NCI-H1092 treated with DMSO at 0.1 percent for 48 hours (cell line): ENCODE results near the gene ANK2.
A peak's percentile ranks its signal among the peaks of the same experiment; 100 is the strongest.

Experiments
- DNase-seq: peaks from one replicate; lab custom pipeline; 2025; lab: John Stamatoyannopoulos, UW

Gene ANK2

GRCh38 chr4:113094802-113095201 lies 45.3 kb downstream of the ANK2 start:
- DNase-seq: peak; percentile 9

GRCh38 chr4:113101669-113102068 lies 52.2 kb downstream of the ANK2 start:
- DNase-seq: no peak

DNA sequence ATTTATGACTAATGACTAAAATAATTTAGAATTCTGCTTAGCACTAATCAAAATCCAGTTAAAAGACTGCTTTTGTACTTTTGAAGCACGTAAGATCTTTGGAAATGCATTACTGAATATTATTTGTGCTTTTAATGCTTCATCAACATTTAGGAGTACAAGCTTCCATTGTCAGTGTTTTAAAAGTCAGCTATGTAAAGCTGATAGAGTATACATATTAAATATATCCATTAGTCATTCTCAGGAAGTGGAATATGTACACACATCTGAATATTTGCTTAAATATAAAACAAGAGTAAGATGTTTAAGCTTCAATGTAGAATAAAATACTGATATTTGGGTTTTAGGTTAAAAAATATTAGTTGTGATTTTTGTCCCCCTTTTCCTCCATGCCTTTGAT lies 54.1 kb downstream of the ANK2 start:
- DNase-seq: no peak

DNA sequence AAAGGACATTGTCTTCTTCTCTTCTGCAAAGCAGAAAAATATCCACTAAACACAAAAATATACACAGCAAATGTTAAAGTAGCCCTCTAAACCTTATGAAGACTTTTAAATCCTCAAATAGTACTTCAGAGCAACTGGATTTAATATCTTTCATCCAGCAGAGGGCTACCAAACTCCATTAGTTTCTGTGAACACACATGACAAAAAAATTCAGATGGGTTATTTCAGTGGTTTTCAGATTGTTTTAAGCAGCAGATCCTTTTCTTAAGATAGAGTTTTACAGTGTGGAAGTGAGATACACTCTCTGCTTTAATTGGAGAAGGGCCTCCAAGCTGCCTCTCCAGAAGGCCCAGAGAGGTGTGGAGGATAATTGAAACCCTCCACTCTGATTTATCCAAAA lies 56.7 kb downstream of the ANK2 start:
- peak; percentile 13 for DNase-seq

- DNase-seq: no peak
Observed at GRCh38 chr4:113109106-113109718, 59.8 kb downstream of the ANK2 start.

GRCh38 chr4:113112338-113112978 lies 63.0 kb downstream of the ANK2 start:
- no peak for DNase-seq

- no peak for DNase-seq
Observed at GRCh38 chr4:113113151-113113550, 63.7 kb downstream of the ANK2 start.

DNA sequence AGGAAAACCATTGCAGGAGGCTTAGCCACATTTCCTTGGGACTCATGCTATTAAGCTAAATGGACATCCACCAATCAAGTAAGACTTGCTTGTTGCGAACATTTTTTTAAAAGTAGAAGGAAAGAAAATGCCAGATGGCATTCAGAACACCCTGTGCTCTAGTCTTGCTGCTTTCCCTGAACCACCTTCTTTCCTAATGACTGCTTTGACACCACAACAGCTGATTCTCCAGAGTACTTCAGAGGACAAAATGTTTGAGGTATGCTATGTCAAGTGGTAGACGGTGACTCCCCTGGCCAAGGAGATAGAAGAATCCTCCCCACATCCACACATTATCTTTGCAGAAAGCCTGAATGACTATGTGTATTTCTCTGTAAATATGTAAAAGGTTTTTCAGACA lies 65.4 kb downstream of the ANK2 start:
- DNase-seq: no peak

GRCh38 chr4:113116414-113117357 lies 67.2 kb downstream of the ANK2 start:
- peak; percentile 20 for DNase-seq

DNA sequence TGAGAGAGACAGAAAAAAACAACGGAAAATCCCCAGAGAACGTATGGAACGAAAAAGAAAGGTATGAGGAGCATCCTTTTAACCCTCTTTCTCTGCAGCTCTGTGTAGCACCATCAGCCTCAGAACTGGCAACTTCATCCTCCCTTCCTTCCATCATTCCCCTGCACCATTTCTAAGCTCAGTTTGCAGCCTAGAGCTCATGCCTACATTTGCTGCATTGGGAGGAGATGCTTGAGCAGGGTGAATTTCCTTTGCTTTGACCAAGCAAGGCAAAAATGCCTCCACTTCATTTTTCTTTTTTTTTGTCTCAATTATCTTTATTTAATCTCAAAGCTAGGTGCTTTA lies 67.9 kb downstream of the ANK2 start:
- no peak for DNase-seq

DNA sequence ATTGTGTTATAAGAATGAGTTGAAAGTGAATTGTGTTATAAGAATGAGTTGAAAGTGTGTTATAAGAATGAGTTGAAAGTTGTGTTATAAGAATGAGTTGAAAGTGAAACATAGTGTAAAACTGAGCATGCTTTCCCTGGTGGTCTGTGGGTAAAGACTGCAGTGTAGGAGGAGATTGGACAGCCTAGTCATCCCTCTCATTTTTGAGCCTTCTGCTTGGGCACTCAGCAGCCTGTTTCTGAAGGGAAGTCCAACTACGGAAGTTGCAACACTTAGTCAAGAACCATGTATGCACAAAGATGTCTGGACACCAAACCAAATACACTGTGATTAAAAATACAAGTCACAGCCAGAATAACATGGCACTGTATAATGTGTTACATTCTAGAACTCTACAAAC lies 72.6 kb downstream of the ANK2 start:
- no peak for DNase-seq

DNA sequence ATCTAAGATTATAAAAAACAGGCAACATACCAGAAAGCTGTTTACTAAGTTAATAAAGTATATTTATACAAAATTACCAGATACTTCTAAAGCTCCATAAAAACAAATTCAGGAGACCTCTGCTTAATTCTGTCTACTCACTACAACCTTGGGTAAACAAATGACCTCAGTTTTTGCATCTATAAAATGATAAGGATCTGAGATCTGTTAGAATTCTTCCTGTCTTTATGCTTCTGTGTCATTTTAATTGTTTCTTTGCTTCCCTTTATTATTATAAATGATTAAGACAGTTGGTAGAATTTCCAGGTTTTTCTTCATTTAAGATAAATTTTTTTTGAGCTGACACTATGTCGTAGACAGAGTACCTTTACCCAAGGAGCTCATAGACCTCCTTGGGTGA lies 76.0 kb downstream of the ANK2 start:
- DNase-seq: no peak

GRCh38 chr4:113131136-113131535 lies 81.7 kb downstream of the ANK2 start:
- DNase-seq: no peak

DNA sequence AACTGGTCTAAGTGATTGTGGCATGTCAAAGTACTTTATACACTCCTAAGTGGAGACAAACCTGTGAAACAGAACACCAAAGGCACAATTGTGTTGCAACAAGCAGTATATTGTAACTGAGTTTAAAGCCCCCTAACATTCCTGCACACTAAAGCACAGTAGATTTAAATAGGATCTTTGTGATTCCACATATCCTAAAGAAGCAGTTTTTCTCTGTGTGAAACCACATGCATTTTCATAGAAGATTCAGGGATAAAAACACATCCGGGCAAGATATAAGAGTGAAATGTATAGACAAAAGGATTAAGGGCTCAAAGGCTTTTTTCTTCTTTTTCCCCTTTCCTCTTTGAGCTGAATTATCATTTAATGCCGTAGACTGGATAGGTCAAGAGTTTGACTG lies 82.2 kb downstream of the ANK2 start:
- no peak for DNase-seq

DNA sequence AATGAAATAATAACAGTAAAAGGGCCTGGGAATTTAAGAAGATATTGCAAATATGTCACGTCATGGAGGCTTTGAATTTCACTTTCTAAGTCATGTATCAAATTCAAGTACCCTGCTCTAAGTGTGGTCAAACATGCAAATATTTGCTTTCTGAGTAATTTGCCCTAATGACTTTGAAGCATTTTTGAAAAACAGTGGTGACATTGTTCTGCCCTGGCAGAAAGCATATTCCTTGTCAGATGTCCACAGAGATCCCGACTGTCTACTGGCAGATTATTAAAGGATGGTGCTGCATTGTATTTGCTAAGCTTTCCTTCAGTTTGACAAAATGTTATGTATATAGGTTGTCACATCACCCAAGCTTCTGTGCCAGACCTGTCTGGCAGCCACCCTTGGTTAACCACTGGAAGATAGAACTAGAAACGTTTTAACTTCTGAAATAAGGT lies 92.5 kb downstream of the ANK2 start:
- DNase-seq: peak; percentile 82

DNA sequence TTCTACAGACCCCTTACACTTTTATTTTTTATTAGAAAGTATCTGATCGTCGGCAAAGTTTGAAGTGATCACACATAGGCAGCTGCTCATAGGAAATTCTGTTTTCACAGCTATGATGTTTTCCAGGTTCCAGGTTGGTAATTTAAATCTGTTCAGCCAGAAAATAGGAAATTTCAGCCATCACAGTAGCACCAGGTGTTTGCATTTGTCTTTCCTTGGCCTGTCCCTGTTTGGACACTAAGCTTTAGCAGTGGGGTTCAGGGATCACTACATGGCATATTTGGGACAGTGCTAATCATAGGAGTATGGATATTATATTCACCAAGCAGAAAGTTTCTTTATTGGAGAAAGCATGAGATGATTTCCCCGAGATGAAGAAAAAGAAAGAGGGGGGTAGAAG lies 92.9 kb downstream of the ANK2 start:
- DNase-seq: no peak

DNA sequence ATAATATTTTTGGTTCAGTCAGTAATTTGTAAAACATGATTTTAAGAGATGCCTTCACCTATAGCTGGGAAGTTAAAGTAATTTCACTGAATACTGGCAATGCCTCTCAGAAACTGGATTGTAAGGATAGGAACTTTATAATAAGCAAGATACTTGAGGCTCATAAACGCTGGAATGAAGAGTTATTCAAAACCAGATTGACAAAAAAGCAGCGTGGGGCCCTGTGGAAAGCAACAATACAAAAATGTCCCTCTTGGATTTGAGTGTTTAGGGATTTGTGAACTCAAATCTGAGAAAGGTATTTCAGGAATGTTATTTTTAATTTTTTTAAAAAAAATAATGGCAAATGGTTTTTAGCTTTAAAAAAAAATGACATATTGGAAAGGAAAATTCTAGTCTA lies 94.6 kb downstream of the ANK2 start:
- no peak for DNase-seq

DNA sequence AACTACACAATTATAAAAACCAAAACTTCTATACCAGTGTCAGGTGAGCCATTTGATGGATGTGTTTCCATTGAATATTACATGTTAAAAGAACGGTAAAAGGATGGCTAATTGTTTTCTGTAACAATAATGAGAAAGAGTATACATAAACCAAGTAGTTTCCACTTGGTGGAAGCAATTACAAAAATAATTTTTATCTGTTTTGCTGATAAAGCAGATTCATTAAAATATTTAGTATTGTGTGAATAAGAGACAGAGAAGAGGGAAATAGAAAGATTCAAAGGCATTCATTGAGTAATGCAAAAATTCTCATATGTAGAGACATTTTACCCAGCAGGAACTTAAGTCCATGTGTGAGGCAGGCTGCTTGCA lies 95.7 kb downstream of the ANK2 start:
- DNase-seq: no peak

GRCh38 chr4:113145519-113146291 lies 96.3 kb downstream of the ANK2 start:
- no peak for DNase-seq

DNA sequence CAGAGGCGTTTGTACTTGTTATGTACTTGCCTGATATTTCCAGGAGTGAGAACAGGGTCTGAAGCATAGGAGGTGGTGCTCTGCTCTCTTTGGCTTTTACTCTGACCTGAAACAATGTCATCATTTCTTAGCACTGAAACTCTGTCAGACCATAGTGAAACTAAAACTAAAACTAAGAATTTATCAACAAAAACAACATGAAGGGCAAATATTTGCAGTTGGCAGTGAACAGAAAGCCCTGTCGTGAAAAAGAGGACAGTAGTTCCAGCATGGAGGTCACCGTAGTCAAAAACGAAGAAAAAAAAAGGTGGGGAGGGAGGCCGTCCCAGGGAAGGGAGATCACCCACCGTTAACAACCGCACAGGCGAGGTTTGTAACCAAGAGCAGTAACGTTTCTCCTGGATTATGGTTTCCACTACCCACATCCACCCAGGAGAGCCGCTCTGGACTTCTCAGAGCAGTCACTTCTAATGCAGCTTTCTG lies 97.5 kb downstream of the ANK2 start:
- DNase-seq: no peak

GRCh38 chr4:113147498-113148111 lies 98.2 kb downstream of the ANK2 start:
- no peak for DNase-seq

DNA sequence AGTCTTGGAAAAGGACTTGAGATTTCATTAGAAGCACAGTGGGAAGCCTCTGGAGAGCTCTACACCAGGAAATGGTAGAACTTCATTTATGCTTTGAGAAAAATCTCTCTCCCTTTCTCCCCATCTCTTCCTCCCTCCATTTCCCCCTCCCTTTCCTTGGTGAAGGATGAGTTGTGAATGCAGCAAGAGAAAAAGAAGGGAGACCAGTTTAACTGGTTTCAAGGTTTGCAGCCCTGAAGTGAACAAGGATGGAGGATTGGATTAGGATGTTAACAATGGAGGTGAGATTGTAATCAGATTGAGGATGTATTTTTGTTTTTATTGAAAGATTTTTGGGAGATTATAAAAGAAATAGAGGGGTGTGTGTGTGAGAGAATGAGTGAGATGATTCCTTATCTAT lies 99.5 kb downstream of the ANK2 start:
- DNase-seq: no peak
